Activated naive CD4-positive, alpha-beta T cell treated with anti-CD3 and anti-CD28 coated beads, Interleukin-2, amount 10 ng/mL, durations not matched to agents 7 days and 5 days (primary cell): ENCODE measurements around the gene SPATA9.

Source experiments
- CTCF ChIA-PET: fragments of 350-600 bp; sonication (Branson Sonifier 250); formaldehyde crosslinking; loops from one replicate; lab custom pipeline; 2021; ENCODE audit warnings: antibody characterized with exemption; lab: Charles Lee
- DNase-seq: peaks from one replicate; pipeline ENCODE4 v3.0.0-alpha.2; 2020
- H3K27ac Mint-ChIP-seq: one replicate; pipeline ENCODE4 v1.8.0; 2021; ENCODE audit warnings: mild to moderate bottlenecking, moderate library complexity, mixed read lengths
- H3K27me3 Mint-ChIP-seq: one replicate; pipeline ENCODE4 v1.8.0; 2021; ENCODE audit warnings: mild to moderate bottlenecking, mixed read lengths
- H3K36me3 Mint-ChIP-seq: one replicate; pipeline ENCODE4 v1.8.0; 2021; ENCODE audit warnings: mixed read lengths
- H3K4me1 Mint-ChIP-seq: one replicate; pipeline ENCODE4 v1.8.0; 2021; ENCODE audit warnings: mixed read lengths
- H3K4me3 Mint-ChIP-seq: one replicate; pipeline ENCODE4 v1.8.0; 2021; ENCODE audit warnings: mild to moderate bottlenecking, moderate library complexity, mixed read lengths
- H3K9me3 Mint-ChIP-seq: one replicate; pipeline ENCODE4 v1.8.0; 2021; ENCODE audit warnings: mixed read lengths

SPATA9 gene

GRCh38 chr5:95672641-95673040 is 10.2 kb downstream of the SPATA9 start:
- no peak overlapping the region for H3K27ac Mint-ChIP-seq
- no peaks in the 10 kb centered on the region for H3K36me3 Mint-ChIP-seq
- no peak for DNase-seq
- H3K4me1 Mint-ChIP-seq, result peaks cover 3% of the 10 kb centered on the region
- H3K27me3 Mint-ChIP-seq, result peaks cover 21% of the 10 kb centered on the region
- H3K4me3 Mint-ChIP-seq, result no peak overlapping the region
- CTCF ChIA-PET, result no interaction called here
- H3K9me3 Mint-ChIP-seq, result no peaks in the 10 kb centered on the region

GRCh38 chr5:95671826-95672225 is 11.0 kb downstream of the SPATA9 start:
- H3K4me3 Mint-ChIP-seq, result no peak overlapping the region

GRCh38 chr5:95670568-95670967 is 12.2 kb downstream of the SPATA9 start:
- Mint-ChIP-seq H3K36me3 (no peaks in the 10 kb centered on the region), H3K4me3 (no peak overlapping the region), H3K4me1 (peaks cover 3% of the 10 kb centered on the region), H3K27ac (no peak overlapping the region), H3K9me3 (no peaks in the 10 kb centered on the region), H3K27me3 (peaks cover 14% of the 10 kb centered on the region)
- no peak for DNase-seq
- CTCF ChIA-PET, result interaction anchor here (1.1 to 3.6 kb wide), 3 partner anchors 26 to 111 kb away, joined by 3 to 16 read pairs (median 3); no protein-coding TSS in a partner anchor

More at GRCh38 chr5:95671826-95672225, 11.0 kb downstream of the SPATA9 start:
- Mint-ChIP-seq H3K27me3 (peaks cover 19% of the 10 kb centered on the region), H3K27ac (no peak overlapping the region), H3K4me1 (peaks cover 3% of the 10 kb centered on the region), H3K9me3 (no peaks in the 10 kb centered on the region), H3K36me3 (no peaks in the 10 kb centered on the region)
- CTCF ChIA-PET, result interaction anchor here (0.6 to 3.6 kb wide), 2 partner anchors 109 to 933 kb away, joined by 4 to 16 read pairs; no protein-coding TSS in a partner anchor
- DNase-seq, result no peak

- H3K4me3 Mint-ChIP-seq, result no peak overlapping the region
- H3K27ac Mint-ChIP-seq, result no peak overlapping the region
- CTCF ChIA-PET, result interaction anchor here (1.1 to 3.6 kb wide), 3 partner anchors 25 to 111 kb away, joined by 3 to 16 read pairs (median 3); no protein-coding TSS in a partner anchor
- peaks cover 12% of the 10 kb centered on the region for H3K27me3 Mint-ChIP-seq
- peaks cover 3% of the 10 kb centered on the region for H3K4me1 Mint-ChIP-seq
- no peak for DNase-seq
- H3K9me3 Mint-ChIP-seq, result no peaks in the 10 kb centered on the region
- no peaks in the 10 kb centered on the region for H3K36me3 Mint-ChIP-seq
Observed at GRCh38 chr5:95669985-95670384, 12.8 kb downstream of the SPATA9 start.

- H3K4me1 Mint-ChIP-seq, result peaks cover 3% of the 10 kb centered on the region
- no peaks in the 10 kb centered on the region for H3K36me3 Mint-ChIP-seq
- H3K9me3 Mint-ChIP-seq, result no peaks in the 10 kb centered on the region
- CTCF ChIA-PET, result interaction anchor here (3.6 kb wide), 1 partner anchor 112 kb away, joined by 16 read pairs; no protein-coding TSS in a partner anchor
- H3K27ac Mint-ChIP-seq, result no peak overlapping the region
- no peak overlapping the region for H3K4me3 Mint-ChIP-seq
- H3K27me3 Mint-ChIP-seq, result peaks cover 12% of the 10 kb centered on the region
- DNase-seq, result no peak
Observed at GRCh38 chr5:95669540-95669939, 13.3 kb downstream of the SPATA9 start.

- H3K27me3 Mint-ChIP-seq, result peaks cover 6% of the 10 kb centered on the region
- H3K27ac Mint-ChIP-seq, result no peak overlapping the region
- no peak for DNase-seq
- H3K4me1 Mint-ChIP-seq, result peaks cover 3% of the 10 kb centered on the region
- no peaks in the 10 kb centered on the region for H3K9me3 Mint-ChIP-seq
- CTCF ChIA-PET, result interaction anchor here (3.6 kb wide), 1 partner anchor 112 kb away, joined by 16 read pairs; no protein-coding TSS in a partner anchor
- H3K36me3 Mint-ChIP-seq, result no peaks in the 10 kb centered on the region
- no peak overlapping the region for H3K4me3 Mint-ChIP-seq
Observed at GRCh38 chr5:95668728-95669127, 14.1 kb downstream of the SPATA9 start.

GRCh38 chr5:95668216-95668615 is 14.6 kb downstream of the SPATA9 start:
- no peak for DNase-seq
- no peaks in the 10 kb centered on the region for H3K36me3 Mint-ChIP-seq

GRCh38 chr5:95667678-95668077 is 15.1 kb downstream of the SPATA9 start:
- Mint-ChIP-seq H3K9me3 (no peaks in the 10 kb centered on the region), H3K36me3 (no peaks in the 10 kb centered on the region), H3K4me1 (peaks cover 2% of the 10 kb centered on the region), H3K4me3 (no peak overlapping the region), H3K27ac (no peak overlapping the region), H3K27me3 (peaks cover under 1% of the 10 kb centered on the region)
- CTCF ChIA-PET, result interaction anchor here (1.3 to 5.4 kb wide), 3 partner anchors 9 to 176 kb away, joined by 4 to 44 read pairs (median 14); no protein-coding TSS in a partner anchor
- no peak for DNase-seq

More at GRCh38 chr5:95668216-95668615, 14.6 kb downstream of the SPATA9 start:
- H3K9me3 Mint-ChIP-seq, result no peaks in the 10 kb centered on the region
- H3K4me1 Mint-ChIP-seq, result peaks cover 3% of the 10 kb centered on the region
- H3K4me3 Mint-ChIP-seq, result no peak overlapping the region
- no peak overlapping the region for H3K27ac Mint-ChIP-seq
- CTCF ChIA-PET, result interaction anchor here (4.9 to 5.4 kb wide), 2 partner anchors 114 to 176 kb away, joined by 14 to 44 read pairs; no protein-coding TSS in a partner anchor
- H3K27me3 Mint-ChIP-seq, result peaks cover 6% of the 10 kb centered on the region

- H3K27me3 Mint-ChIP-seq, result no peaks in the 10 kb centered on the region
- H3K4me1 Mint-ChIP-seq, result no peaks in the 10 kb centered on the region
- CTCF ChIA-PET, result interaction anchor here (1.3 to 5.4 kb wide), 5 partner anchors 9 to 181 kb away, joined by 4 to 44 read pairs (median 14); no protein-coding TSS in a partner anchor
- no peaks in the 10 kb centered on the region for H3K9me3 Mint-ChIP-seq
- no peak overlapping the region for H3K4me3 Mint-ChIP-seq
- no peaks in the 10 kb centered on the region for H3K36me3 Mint-ChIP-seq
- H3K27ac Mint-ChIP-seq, result no peak overlapping the region
- no peak for DNase-seq
Observed at GRCh38 chr5:95667061-95667618, 15.7 kb downstream of the SPATA9 start.

- Mint-ChIP-seq H3K4me1 (no peaks in the 10 kb centered on the region), H3K4me3 (no peak overlapping the region)
Observed at GRCh38 chr5:95664204-95664786, 18.5 kb downstream of the SPATA9 start.

GRCh38 chr5:95662946-95663345 is 19.8 kb downstream of the SPATA9 start:
- DNase-seq, result no peak
- H3K36me3 Mint-ChIP-seq, result no peaks in the 10 kb centered on the region
- H3K4me3 Mint-ChIP-seq, result no peak overlapping the region
- no peaks in the 10 kb centered on the region for H3K9me3 Mint-ChIP-seq
- CTCF ChIA-PET, result interaction anchor here (2.0 to 5.4 kb wide), 3 partner anchors 17 to 120 kb away, joined by 6 to 44 read pairs (median 15); partner anchors contain the start of gene RFESD
- no peaks in the 10 kb centered on the region for H3K27me3 Mint-ChIP-seq
- no peaks in the 10 kb centered on the region for H3K4me1 Mint-ChIP-seq
- H3K27ac Mint-ChIP-seq, result no peak overlapping the region

More at GRCh38 chr5:95664204-95664786, 18.5 kb downstream of the SPATA9 start:
- H3K27me3 Mint-ChIP-seq, result no peaks in the 10 kb centered on the region
- no peaks in the 10 kb centered on the region for H3K9me3 Mint-ChIP-seq
- DNase-seq, result peak; percentile 47
- CTCF ChIA-PET, result interaction anchor here (0.7 to 5.4 kb wide), 20 partner anchors 10 to 184 kb away, joined by 3 to 44 read pairs (median 4); partner anchors contain the start of genes GLRX and RFESD
- H3K27ac Mint-ChIP-seq, result no peak overlapping the region
- H3K36me3 Mint-ChIP-seq, result no peaks in the 10 kb centered on the region

- no peaks in the 10 kb centered on the region for H3K9me3 Mint-ChIP-seq
- H3K4me3 Mint-ChIP-seq, result no peak overlapping the region
- peaks cover 3% of the 10 kb centered on the region for H3K36me3 Mint-ChIP-seq
- no peak for DNase-seq
- CTCF ChIA-PET, result interaction anchor here (2.3 kb wide), 1 partner anchor 121 kb away, joined by 6 read pairs; no protein-coding TSS in a partner anchor
- no peaks in the 10 kb centered on the region for H3K27me3 Mint-ChIP-seq
- H3K4me1 Mint-ChIP-seq, result no peaks in the 10 kb centered on the region
- no peak overlapping the region for H3K27ac Mint-ChIP-seq
Observed at GRCh38 chr5:95660060-95660459, 22.7 kb downstream of the SPATA9 start.

GRCh38 chr5:95655575-95655974 is 27.2 kb downstream of the SPATA9 start:
- no peak for DNase-seq
- no peaks in the 10 kb centered on the region for H3K4me1 Mint-ChIP-seq
- H3K36me3 Mint-ChIP-seq, result peaks cover 18% of the 10 kb centered on the region
- H3K27ac Mint-ChIP-seq, result no peak overlapping the region
- CTCF ChIA-PET, result interaction anchor here (0.8 to 1.4 kb wide), 2 partner anchors 8 to 126 kb away, joined by 3 to 5 read pairs; no protein-coding TSS in a partner anchor
- no peaks in the 10 kb centered on the region for H3K9me3 Mint-ChIP-seq
- H3K4me3 Mint-ChIP-seq, result no peak overlapping the region
- no peaks in the 10 kb centered on the region for H3K27me3 Mint-ChIP-seq

- Mint-ChIP-seq H3K36me3 (peaks cover 18% of the 10 kb centered on the region), H3K4me3 (no peak overlapping the region), H3K9me3 (no peaks in the 10 kb centered on the region), H3K27ac (no peak overlapping the region), H3K27me3 (no peaks in the 10 kb centered on the region), H3K4me1 (peaks cover 4% of the 10 kb centered on the region)
- CTCF ChIA-PET, result interaction anchor here (0.5 to 0.6 kb wide), 2 partner anchors 10 to 40 kb away, joined by 3 read pairs; no protein-coding TSS in a partner anchor
- no peak for DNase-seq
Observed at GRCh38 chr5:95654196-95654595, 28.6 kb downstream of the SPATA9 start.
